WI38 (cell line): ENCODE data around the gene SPATA20.

ENCODE experiments used
- H3K4me3 ChIP-seq: 2 replicates; pipeline ENCODE4 v1.5.1; 2011; ENCODE audit warnings: low read depth, mild to moderate bottlenecking, control low read depth, low read length
- TF ChIP-seq, protein P1 (sequence below): IDR thresholded peaks from 2 replicates; pipeline ENCODE4 v1.5.1; 2012; ENCODE audit warnings: low read depth, mild to moderate bottlenecking, control low read depth, low read length

Gene SPATA20

DNA sequence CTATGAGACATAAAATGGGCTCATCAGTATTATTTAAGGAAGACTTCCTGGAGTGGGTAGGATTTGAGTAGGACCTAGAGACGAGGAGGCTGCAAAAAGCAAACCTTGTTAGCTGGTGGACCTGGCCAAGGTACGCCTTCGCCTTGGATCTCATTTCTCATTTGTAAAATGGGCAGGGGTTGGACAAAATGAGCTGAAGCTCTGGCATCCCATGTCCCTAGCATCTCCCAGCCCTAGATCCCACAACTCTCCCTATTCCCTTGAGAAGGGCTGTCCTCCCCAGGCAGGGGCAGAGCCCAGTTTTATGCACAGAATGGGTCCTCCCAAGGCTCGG is 306 bp upstream of the SPATA20 start:
- peak overlapping the region; percentile 71 for H3K4me3 ChIP-seq
- TF ChIP-seq, protein P1, sequence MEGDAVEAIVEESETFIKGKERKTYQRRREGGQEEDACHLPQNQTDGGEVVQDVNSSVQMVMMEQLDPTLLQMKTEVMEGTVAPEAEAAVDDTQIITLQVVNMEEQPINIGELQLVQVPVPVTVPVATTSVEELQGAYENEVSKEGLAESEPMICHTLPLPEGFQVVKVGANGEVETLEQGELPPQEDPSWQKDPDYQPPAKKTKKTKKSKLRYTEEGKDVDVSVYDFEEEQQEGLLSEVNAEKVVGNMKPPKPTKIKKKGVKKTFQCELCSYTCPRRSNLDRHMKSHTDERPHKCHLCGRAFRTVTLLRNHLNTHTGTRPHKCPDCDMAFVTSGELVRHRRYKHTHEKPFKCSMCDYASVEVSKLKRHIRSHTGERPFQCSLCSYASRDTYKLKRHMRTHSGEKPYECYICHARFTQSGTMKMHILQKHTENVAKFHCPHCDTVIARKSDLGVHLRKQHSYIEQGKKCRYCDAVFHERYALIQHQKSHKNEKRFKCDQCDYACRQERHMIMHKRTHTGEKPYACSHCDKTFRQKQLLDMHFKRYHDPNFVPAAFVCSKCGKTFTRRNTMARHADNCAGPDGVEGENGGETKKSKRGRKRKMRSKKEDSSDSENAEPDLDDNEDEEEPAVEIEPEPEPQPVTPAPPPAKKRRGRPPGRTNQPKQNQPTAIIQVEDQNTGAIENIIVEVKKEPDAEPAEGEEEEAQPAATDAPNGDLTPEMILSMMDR = no peak

DNA sequence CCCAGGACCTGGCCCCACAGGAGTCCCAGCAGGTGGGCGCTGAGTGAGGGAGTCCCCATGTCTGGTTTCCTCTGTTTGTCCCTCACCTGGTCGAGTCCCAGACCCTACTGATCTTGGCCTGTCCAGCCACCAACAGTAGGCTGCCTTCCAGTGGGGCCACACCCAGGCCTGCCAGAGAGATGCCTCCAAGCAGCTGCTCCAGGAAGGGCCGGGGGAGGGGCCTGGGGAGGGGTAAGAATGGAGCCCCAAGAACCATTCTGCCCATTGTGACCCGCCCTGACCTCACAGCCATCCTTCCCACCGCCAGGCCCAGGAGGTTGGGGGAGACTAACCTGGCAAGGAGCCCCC is 736 bp downstream of the SPATA20 start:
- TF ChIP-seq, protein P1 = no peak

DNA sequence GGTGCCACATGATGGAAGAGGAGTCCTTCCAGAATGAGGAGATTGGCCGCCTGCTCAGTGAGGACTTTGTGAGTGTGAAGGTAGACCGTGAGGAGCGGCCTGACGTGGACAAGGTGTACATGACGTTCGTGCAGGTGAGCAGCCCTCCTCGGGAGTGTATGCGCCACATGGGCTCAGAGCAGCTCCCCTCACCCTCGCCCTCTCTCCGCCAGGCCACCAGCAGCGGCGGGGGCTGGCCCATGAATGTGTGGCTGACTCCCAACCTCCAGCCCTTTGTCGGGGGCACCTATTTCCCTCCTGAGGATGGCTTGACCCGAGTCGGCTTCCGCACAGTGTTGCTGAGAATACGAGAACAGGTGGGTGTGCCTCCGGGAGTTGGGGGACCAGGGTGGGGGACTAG is 1.9 kb downstream of the SPATA20 start:
- TF ChIP-seq, protein P1 = no peak

More for the DNA sequence above, 736 bp downstream of the SPATA20 start:
- peak overlapping the region; percentile 71 for H3K4me3 ChIP-seq

DNA sequence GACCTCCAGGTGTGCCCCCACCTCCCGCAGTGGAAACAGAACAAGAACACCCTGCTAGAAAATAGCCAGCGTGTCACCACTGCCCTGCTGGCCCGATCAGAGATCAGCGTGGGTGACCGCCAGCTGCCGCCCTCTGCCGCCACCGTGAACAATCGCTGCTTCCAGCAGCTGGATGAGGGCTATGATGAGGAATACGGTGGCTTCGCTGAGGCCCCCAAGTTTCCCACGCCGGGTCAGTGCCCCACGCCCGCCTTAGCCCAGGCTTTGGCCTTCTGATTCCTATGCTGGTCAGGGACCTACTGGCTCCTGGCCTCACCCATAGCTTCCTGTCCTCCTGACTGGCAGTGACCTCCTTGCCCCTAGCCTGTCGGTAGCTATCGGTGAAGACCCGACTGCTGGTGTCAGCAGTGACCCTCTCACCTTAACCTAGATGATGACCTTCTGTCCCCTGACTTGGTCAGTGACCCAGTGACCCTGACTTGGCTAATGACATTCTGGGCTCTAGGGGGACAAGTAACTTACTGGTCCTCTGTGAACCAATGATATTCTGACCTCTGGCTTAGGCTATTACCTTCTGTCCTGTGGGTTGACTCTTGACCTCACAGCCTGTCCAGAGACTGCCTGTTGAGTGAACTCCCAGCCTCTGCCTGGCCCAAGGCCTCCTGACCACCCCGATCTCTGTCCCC is 2.4 kb downstream of the SPATA20 start:
- TF ChIP-seq, protein P1 = no peak

More for the DNA sequence above, 1.9 kb downstream of the SPATA20 start:
- no peak overlapping the region for H3K4me3 ChIP-seq

DNA sequence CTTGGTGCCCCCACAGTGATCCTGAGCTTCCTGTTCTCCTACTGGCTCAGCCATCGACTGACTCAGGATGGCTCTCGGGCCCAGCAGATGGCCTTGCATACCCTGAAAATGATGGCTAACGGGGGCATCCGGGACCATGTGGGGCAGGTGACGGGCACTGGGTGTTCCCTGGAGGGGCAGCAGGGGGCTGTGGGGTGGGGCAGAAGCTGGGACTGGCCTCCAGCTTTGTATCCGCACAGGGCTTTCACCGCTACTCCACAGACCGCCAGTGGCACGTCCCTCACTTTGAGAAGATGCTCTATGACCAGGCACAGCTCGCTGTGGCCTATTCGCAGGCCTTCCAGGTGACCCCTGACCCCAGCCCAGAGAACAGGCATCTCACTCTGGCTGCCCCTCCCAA is 3.0 kb downstream of the SPATA20 start:
- TF ChIP-seq, protein P1 = no peak
- no peak overlapping the region for H3K4me3 ChIP-seq

More for the DNA sequence above, 2.4 kb downstream of the SPATA20 start:
- no peak overlapping the region for H3K4me3 ChIP-seq

DNA sequence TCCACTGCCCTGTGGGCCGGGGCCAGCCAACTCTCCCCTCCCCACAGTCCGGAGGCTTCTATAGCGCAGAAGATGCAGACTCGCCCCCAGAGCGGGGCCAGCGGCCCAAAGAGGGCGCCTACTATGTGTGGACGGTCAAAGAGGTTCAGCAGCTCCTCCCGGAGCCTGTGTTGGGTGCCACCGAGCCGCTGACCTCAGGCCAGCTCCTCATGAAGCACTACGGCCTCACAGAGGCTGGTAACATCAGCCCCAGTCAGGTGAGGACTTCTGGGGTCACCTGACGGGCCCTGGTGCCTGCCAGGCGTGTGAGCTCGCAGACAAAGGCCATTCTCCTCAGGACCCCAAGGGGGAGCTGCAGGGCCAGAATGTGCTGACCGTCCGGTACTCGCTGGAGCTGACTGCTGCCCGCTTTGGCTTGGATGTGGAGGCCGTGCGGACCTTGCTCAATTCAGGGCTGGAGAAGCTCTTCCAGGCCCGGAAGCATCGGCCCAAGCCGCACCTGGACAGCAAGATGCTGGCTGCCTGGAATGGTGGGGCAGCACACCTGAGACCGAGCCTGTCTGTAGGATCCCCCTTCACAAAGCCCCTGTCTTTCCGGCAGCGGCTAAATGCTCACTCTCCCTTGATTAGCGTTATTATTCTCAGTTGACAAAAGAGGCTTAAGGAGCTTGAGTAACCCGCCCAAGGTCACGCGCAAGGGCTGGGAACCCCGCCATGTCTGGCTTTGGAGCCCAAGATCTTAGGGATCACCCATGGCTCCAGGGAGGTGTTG is 3.9 kb downstream of the SPATA20 start:
- TF ChIP-seq, protein P1 = peak; percentile 83
- H3K4me3 ChIP-seq = no peak overlapping the region

DNA sequence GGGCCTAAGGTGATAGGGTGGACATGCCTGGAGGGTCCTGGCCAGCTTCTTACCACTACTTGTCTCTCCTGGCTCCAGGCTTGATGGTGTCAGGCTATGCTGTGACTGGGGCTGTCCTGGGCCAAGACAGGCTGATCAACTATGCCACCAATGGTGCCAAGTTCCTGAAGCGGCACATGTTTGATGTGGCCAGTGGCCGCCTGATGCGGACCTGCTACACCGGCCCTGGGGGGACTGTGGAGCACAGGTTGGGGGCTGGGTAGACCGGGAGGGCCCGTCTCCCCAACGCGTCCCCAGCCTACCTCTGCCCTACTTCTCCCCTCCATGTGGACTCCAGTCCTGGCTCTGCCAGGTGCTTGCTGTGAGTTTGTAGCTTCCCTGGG is 4.5 kb downstream of the SPATA20 start:
- TF ChIP-seq, protein P1 = no peak
- no peak overlapping the region for H3K4me3 ChIP-seq
